Right lobe of liver (tissue), 6 donors: ENCODE results near the gene TNS4. TPM values are rescaled to one million over a fixed set of nuclear protein-coding genes. Genes with fewer than 3 reads are reported as not detected.

Experiments
- ATAC-seq, 4 donors: fragments of 200-7000 bp; cut with Tn5 transposase; one replicate each; pipeline ENCODE4 v1.9.1; 2020; ENCODE audit warnings: mild to moderate bottlenecking in 4 of 4, moderate library complexity in 4 of 4
- DNase-seq, 3 donors: peaks; one replicate each; pipeline ENCODE4 v3.0.0-alpha.2; 2020
- H3K27ac ChIP-seq, 3 donors: fragments of 200-600 bp; one replicate each; pipeline ENCODE4 v1.8.0; 2022
- H3K27me3 ChIP-seq, 2 donors: fragments of 200-600 bp; one replicate each; pipeline ENCODE4 v1.8.0; 2022
- H3K36me3 ChIP-seq, 4 donors: fragments of 200-600 bp; sonication (generic) in 1 of 4; one replicate each; pipeline versions ENCODE4 v1.5.1 to v1.8.0; 2017 to 2022; ENCODE audit warnings: control low read depth in 1 of 4
- H3K4me1 ChIP-seq, 4 donors: fragments of 200-600 bp; sonication (generic) in 1 of 4; one replicate each; pipeline versions ENCODE4 v1.5.1 to v1.8.0; 2017 to 2022; ENCODE audit warnings: control low read depth in 1 of 4
- H3K4me3 ChIP-seq, 3 donors: fragments of 200-600 bp; one replicate each; pipeline ENCODE4 v1.8.0; 2022
- H3K9me3 ChIP-seq, 4 donors: fragments of 200-600 bp; sonication (generic) in 1 of 4; one replicate each; pipeline versions ENCODE4 v1.5.1 to v1.8.0; 2017 to 2022; ENCODE audit warnings: control low read depth in 1 of 4
- POLR2A ChIP-seq: fragments of 450-650 bp; IDR thresholded peaks from one replicate; pipeline ENCODE4 v1.6.1; 2017; ENCODE audit warnings: antibody characterized with exemption, mild to moderate bottlenecking
- WGBS: methylation state at CpG from one replicate; pipeline ENCODE4 v1.1.6; 2018; ENCODE audit warnings: low coverage, low lambda C conversion rate; ENCODE audit not compliant: insufficient coverage; ENCODE audit errors: missing lambda C conversion rate; 5-methylcytosine and 5-hydroxymethylcytosine counted together
- intact Hi-C, 2 donors: fragments of 100-400 bp; cut with DNase I; formaldehyde crosslinking; loops; one replicate each; pipeline versions ENCODE4 v1.11.2 to v1.14.1; 2022
- total RNA-seq, 6 experiments: library from RNA; depleted of rRNA in 2 of 6; stranded (reverse); fragments of >200 nt in 2 of 6; fragmentation: NEBNext Ultra II Directional in 3 of 6; extraction: Animal tissue kit (Norgen Biotek cat#: 25700) in 3 of 6; gene quantifications; one replicate each; pipeline versions ENCODE4 v1.1.0 to v1.2.4, GENCODE V29; 2016 to 2023
- TF ChIP-seq, protein P1 (sequence below), 4 donors: fragments of 200-600 bp in 3 of 4; fragments of 450-650 bp in 1 of 4; IDR thresholded peaks; one replicate each; pipeline versions ENCODE4 v1.5.1 to v1.8.0; 2016 to 2022; ENCODE audit warnings: antibody characterized with exemption in 4 of 4, mild to moderate bottlenecking in 2 of 4
- donor health status: DM: no; HTN: yes; CAD: no.
- donor health status: DM: no; HTN: no; CAD: no.
- donor health status: DM: no; HTN: no; CAD: no.
- donor health status: DM: no; HTN: yes; CAD: no.
- donor health status: DM: no; HTN: yes; CAD: no.

Gene TNS4
- total RNA-seq, 6 experiments from 2014 or later, result not detected

DNA sequence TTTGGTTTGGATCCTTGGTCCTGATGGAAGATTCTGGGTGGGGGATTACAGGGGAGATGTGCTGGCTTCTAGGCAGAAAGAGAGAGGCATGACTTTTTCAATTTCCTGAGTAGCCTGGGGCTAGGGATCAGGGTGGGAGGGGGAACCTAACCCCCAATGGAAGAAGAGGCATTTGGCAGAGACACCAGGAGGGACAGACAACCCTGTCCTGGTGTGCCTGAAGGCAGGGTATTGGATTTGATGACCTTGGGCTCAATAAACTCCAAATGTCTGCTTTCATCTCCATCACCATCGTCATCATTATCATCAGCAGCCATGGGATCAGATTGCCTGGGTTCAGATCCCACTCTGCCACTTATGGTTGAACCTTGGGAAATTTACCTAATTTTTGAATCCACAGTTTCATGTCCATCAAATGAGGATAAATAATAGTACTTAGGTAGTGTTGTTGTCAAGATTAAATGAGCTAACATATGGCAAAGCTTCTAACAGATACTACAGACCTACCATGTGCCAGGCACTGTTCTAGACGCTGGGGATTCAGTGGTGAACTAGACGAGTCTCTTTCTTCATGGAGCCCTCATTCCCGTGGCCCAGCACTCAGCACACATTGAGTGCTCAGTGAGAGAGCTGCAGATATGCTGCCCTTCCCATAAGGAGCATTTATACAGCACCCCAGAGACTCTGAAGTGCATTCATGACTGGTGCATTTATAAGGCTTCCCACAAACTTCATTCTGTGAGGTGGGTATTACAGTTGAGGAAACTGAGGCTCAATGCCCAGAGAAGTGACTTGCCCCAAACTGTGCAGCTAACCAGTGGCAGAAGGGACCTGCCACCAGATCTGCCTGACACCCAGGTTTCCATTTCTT lies 31.4 kb downstream of the TNS4 start:
- no peak for DNase-seq
- H3K4me1 ChIP-seq, result peaks cover 0 to 16% (median 6%) of the 10 kb centered on the region in 4 donors
- H3K4me3 ChIP-seq, result no peak overlapping the region
- TF ChIP-seq, protein P1, sequence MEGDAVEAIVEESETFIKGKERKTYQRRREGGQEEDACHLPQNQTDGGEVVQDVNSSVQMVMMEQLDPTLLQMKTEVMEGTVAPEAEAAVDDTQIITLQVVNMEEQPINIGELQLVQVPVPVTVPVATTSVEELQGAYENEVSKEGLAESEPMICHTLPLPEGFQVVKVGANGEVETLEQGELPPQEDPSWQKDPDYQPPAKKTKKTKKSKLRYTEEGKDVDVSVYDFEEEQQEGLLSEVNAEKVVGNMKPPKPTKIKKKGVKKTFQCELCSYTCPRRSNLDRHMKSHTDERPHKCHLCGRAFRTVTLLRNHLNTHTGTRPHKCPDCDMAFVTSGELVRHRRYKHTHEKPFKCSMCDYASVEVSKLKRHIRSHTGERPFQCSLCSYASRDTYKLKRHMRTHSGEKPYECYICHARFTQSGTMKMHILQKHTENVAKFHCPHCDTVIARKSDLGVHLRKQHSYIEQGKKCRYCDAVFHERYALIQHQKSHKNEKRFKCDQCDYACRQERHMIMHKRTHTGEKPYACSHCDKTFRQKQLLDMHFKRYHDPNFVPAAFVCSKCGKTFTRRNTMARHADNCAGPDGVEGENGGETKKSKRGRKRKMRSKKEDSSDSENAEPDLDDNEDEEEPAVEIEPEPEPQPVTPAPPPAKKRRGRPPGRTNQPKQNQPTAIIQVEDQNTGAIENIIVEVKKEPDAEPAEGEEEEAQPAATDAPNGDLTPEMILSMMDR (IDR thresholded peaks at IDR 0.05), result no peak
- TF ChIP-seq POLR2A, result no peak
- no peaks in the 10 kb centered on the region for H3K9me3 ChIP-seq
- ATAC-seq, result no peak
- no peak overlapping the region for H3K27ac ChIP-seq
- intact Hi-C loops, result loop anchor here in 1 of 2 donors (10.0 kb wide), 1 partner anchor 65 kb away; no protein-coding TSS in a partner anchor
- H3K27me3 ChIP-seq, result no peaks in the 10 kb centered on the region
- H3K36me3 ChIP-seq, result no peaks in the 10 kb centered on the region
- 89% methylated on average over 1 of the region's 4 CpGs for WGBS

DNA sequence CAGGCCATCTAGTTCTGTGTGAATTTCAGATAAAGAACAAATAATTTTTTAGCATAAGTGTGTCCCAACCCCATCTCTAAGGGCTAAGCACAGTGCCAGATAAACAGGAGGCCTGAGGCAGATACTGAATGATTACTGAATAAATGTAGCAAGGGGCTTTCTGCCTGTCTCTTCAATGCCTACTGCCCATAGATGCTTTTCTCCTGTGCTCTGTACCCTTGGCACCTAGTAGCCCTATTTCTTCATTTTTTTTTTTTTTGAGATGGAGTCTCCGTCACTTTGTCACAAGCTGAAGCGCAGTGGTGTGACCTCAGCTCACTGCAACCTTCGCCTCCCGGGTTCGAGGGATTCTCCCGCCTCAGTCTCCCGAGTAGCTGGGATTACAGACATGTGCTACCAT lies 32.9 kb downstream of the TNS4 start:
- no peak for DNase-seq
- Histone ChIP-seq H3K36me3 (no peaks in the 10 kb centered on the region), H3K9me3 (no peaks in the 10 kb centered on the region), H3K4me3 (no peak overlapping the region), H3K27ac (no peak overlapping the region), H3K27me3 (no peaks in the 10 kb centered on the region), H3K4me1 (peaks cover 0 to 9% (median 4%) of the 10 kb centered on the region in 4 donors)
- no peak for ATAC-seq
- intact Hi-C loops, result loop anchor here in 1 of 2 donors (10.0 kb wide), 1 partner anchor 66 kb away; no protein-coding TSS in a partner anchor
- no peak for TF ChIP-seq POLR2A
- TF ChIP-seq, protein P1 (IDR thresholded peaks at IDR 0.05), result no peak
- WGBS, result 97% methylated on average over 5 of the region's 7 CpGs

DNA sequence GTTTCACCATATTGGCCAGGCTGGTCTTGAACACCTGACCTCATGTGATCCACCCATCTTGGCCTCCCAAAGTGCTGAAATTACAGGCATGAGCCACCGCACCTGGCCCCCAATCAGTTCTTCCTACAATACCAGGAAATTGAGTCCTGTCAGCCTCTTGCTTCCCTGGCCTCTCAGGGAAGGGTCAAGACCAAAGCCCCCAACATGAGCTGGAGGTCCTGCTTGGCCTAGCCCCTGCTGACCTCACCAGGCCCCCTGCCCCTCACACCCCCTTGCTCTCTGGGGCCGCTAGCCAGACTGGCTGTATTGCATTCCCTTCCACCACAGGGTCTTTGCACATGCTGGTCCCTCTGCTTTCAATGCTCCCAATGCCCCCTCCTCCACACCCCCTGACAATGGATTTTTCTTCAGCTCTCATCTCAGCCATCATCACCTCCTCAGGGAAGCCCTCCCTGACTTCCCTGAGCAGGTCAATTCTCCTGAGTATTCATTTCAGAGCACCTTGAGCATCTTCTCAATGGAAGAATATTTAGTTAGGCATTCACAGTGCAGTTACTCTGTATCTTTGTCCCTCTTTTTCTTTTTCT lies 34.0 kb downstream of the TNS4 start:
- no peak for ATAC-seq
- intact Hi-C loops, result loop anchor here in 1 of 2 donors (10.0 kb wide), 1 partner anchor 67 kb away; no protein-coding TSS in a partner anchor
- WGBS, result 84% methylated on average over 2 of the region's 2 CpGs
- Histone ChIP-seq H3K27ac (no peak overlapping the region), H3K27me3 (no peaks in the 10 kb centered on the region), H3K9me3 (no peaks in the 10 kb centered on the region), H3K4me3 (no peak overlapping the region), H3K4me1 (peaks cover 0 to 9% (median 2%) of the 10 kb centered on the region in 4 donors), H3K36me3 (no peaks in the 10 kb centered on the region)
- TF ChIP-seq, protein P1 (IDR thresholded peaks at IDR 0.05), result no peak
- no peak for TF ChIP-seq POLR2A
- no peak for DNase-seq

DNA sequence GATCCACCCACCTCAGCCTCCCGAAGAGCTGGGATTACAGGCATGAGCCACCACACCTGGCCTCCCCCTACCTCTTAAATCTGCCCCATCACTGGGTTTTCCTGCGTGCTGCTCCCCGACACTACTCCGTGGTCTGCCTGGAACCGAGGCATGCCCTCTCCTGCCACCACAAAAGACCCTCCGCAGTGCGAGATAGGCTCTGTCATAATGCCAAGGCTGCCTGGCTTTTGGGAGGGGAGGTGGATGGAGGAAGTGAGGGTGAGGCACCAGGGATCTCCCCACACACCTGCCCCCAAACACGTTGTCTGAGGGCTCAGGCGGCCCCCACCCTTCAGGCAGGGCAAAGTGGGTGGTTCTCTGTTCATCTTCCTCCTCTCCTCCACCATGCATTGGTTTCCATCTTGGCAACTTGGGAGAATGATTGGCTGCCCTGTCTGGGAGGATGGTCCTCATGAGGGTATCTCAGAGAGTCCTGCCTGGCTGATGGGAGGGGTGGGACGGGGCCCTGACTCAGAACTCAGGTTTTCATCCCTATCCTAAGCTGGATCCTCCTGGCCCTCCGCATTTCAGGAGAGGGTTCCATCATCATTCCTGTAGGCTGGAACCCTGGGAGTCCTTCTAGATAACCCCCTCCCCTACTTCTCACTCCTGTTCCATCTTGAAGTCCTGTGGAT lies 35.0 kb downstream of the TNS4 start:
- DNase-seq (no peak), ATAC-seq (no peak)
- Histone ChIP-seq H3K27ac (no peak overlapping the region), H3K4me3 (no peak overlapping the region), H3K27me3 (no peaks in the 10 kb centered on the region), H3K4me1 (peaks cover 0 to 19% (median 6%) of the 10 kb centered on the region in 4 donors), H3K9me3 (no peaks in the 10 kb centered on the region), H3K36me3 (no peaks in the 10 kb centered on the region)
- TF ChIP-seq POLR2A, result no peak
- TF ChIP-seq, protein P1 (IDR thresholded peaks at IDR 0.05), result no peak
- intact Hi-C loops, result loop anchor here in 1 of 2 donors (10.0 kb wide), 1 partner anchor 68 kb away; no protein-coding TSS in a partner anchor
- 68% methylated on average over 8 of the region's 11 CpGs for WGBS
